ENCODE measurements around the gene COCH.

- TF ChIP-seq POLR2A (IDR thresholded peaks at IDR 0.05; ENCODE audit: low read depth, low read length) (no peak), POLR2AphosphoS5 (IDR thresholded peaks at IDR 0.05; ENCODE audit: low read depth, low read length) (no peak)
Observed at GRCh38 chr14:30848449-30849240, 25.7 kb upstream of the COCH start.

All from GM12891 (cell line).